HCT116 (cell line): ENCODE measurements around the gene RABGGTA. TPM values are rescaled to one million over a fixed set of nuclear protein-coding genes. Genes with fewer than 3 reads are reported as not detected.
A peak's percentile ranks its signal among the peaks of the same experiment; 100 is the strongest.

Experiments
- ATAC-seq: fragments of 200-7000 bp; cut with Tn5 transposase; 2 replicates; pipeline ENCODE4 v1.9.1; 2020; ENCODE audit warnings: mild to moderate bottlenecking, moderate library complexity
- BruUV-seq: library from RNA; stranded (reverse); fragments of 400-500 nt; replicated peaks from 2 replicates; lab custom pipeline; 2021; lab: Mats Ljungman, UMichigan
- CTCF ChIA-PET: fragments of 300-600 bp; sonication (Branson Sonifier 250); formaldehyde crosslinking; loops from one replicate; lab custom pipeline; 2021; ENCODE audit warnings: antibody characterized with exemption; lab: Charles Lee
- POLR2A ChIA-PET: fragments of 300-600, 350-600 bp; sonication (Branson Sonifier 250); formaldehyde crosslinking; loops from one replicate; lab custom pipeline; 2021; ENCODE audit warnings: antibody characterized with exemption; lab: Charles Lee
- RAD21 ChIA-PET, 2 experiments: fragments of 300-600 bp; sonication (Branson Sonifier 250); formaldehyde crosslinking; loops; one replicate each; lab custom pipeline; 2023; ENCODE audit warnings: low total read pairs in 2 of 2; ENCODE audit not compliant: uncharacterized antibody in 2 of 2, unreplicated experiment in 2 of 2, low non-redundant PET in 1 of 2; lab: Charles Lee
- DNase-seq: peaks from one replicate; pipeline ENCODE4 v3.0.0-alpha.2; 2010; ENCODE audit warnings: low read depth, low spot score
- H2AFZ ChIP-seq: fragments of 200-600 bp; shearing (Covaris generic), sonication (generic); 2 replicates; pipeline ENCODE4 v1.6.1; 2017; ENCODE audit warnings: low read depth, mixed run types, mixed read lengths, antibody characterized with exemption, low read length; ENCODE audit not compliant: poor library complexity, severe bottlenecking
- H3K27ac ChIP-seq: 2 replicates; pipeline ENCODE4 v1.5.1; 2012; ENCODE audit warnings: low read depth, low read length
- H3K27me3 ChIP-seq: fragments of 200-600 bp; sonication (generic); 2 replicates; pipeline ENCODE4 v1.6.1; 2016; ENCODE audit warnings: mixed run types, low read length, mixed read lengths; ENCODE audit not compliant: insufficient read depth
- H3K36me3 ChIP-seq, 2 experiments: fragments of 200-500 bp in 1 of 2; fragments of 200-600 bp in 1 of 2; sonication (Bioruptor generic) in 1 of 2; sonication (generic) in 1 of 2; 2 replicates each; pipeline versions ENCODE4 v1.5.1 to v1.6.1; 2014 to 2016; ENCODE audit warnings: low read length in 2 of 2, inconsistent platforms in 1 of 2, mixed read lengths in 1 of 2, mixed run types in 1 of 2; ENCODE audit not compliant: insufficient read depth in 2 of 2, control insufficient read depth in 1 of 2
- H3K4me1 ChIP-seq, 2 experiments: fragments of 200-600 bp in 1 of 2; sonication (generic) in 1 of 2; 2 replicates each; pipeline versions ENCODE4 v1.5.1 to v1.6.1; 2012 to 2017; ENCODE audit warnings: low read length in 2 of 2, inconsistent platforms in 1 of 2, mild to moderate bottlenecking in 1 of 2, mixed read lengths in 1 of 2, mixed run types in 1 of 2, moderate library complexity in 1 of 2; ENCODE audit not compliant: insufficient read depth in 2 of 2, control insufficient read depth in 1 of 2
- H3K4me2 ChIP-seq: fragments of 200-600 bp; sonication (generic); 2 replicates; pipeline ENCODE4 v1.6.1; 2017; ENCODE audit warnings: mixed run types, low read length, mixed read lengths
- H3K4me3 ChIP-seq, 2 experiments: fragments of 200-600 bp in 1 of 2; sonication (generic) in 1 of 2; replicated peaks in 1 of 2; 2 replicates each; pipeline ENCODE4 v1.5.1; 2011 to 2016; ENCODE audit warnings: low read length in 2 of 2, control low read depth in 1 of 2, low read depth in 1 of 2, mild to moderate bottlenecking in 1 of 2, mixed read lengths in 1 of 2, mixed run types in 1 of 2
- H3K79me2 ChIP-seq: fragments of 200-600 bp; sonication (generic); 2 replicates; pipeline ENCODE4 v1.6.1; 2017; ENCODE audit warnings: mild to moderate bottlenecking, mixed run types, low read length, moderate library complexity, mixed read lengths; ENCODE audit not compliant: insufficient read depth
- H3K9ac ChIP-seq: fragments of 200-600 bp; sonication (generic); 2 replicates; pipeline ENCODE4 v1.6.1; 2016; ENCODE audit warnings: low read length, mixed read lengths
- H3K9me2 ChIP-seq: fragments of 200-600 bp; sonication (generic), shearing (Covaris generic); 2 replicates; pipeline ENCODE4 v1.6.1; 2017; ENCODE audit warnings: mixed run types, mild to moderate bottlenecking, moderate library complexity; ENCODE audit not compliant: insufficient read depth
- H3K9me3 ChIP-seq, 2 experiments: fragments of 200-500 bp in 1 of 2; fragments of 200-600 bp in 1 of 2; sonication (Bioruptor generic) in 1 of 2; sonication (generic) in 1 of 2; 2 replicates each; pipeline ENCODE4 v1.6.1; 2014 to 2017; ENCODE audit warnings: low read length in 2 of 2, mixed read lengths in 2 of 2, inconsistent platforms in 1 of 2, low read depth in 1 of 2, mild to moderate bottlenecking in 1 of 2, mixed run types in 1 of 2, moderate library complexity in 1 of 2; ENCODE audit not compliant: control insufficient read depth in 1 of 2, insufficient read depth in 1 of 2
- H4K20me1 ChIP-seq: fragments of 200-600 bp; sonication (generic), shearing (Covaris generic); 2 replicates; pipeline ENCODE4 v1.6.1; 2017; ENCODE audit warnings: mixed run types, mild to moderate bottlenecking, moderate library complexity; ENCODE audit not compliant: insufficient read depth
- ATF3 ChIP-seq: IDR thresholded peaks from 2 replicates; pipeline ENCODE4 v1.6.1; 2012
- CEBPB ChIP-seq: IDR thresholded peaks from 2 replicates; pipeline ENCODE4 v1.6.1; 2012; ENCODE audit warnings: low read depth
- CTCF ChIP-seq, 3 experiments: fragments of 200-600 bp in 1 of 3; sonication (generic) in 1 of 3; IDR thresholded peaks in 2 of 3; conservative IDR thresholded peaks in 1 of 3; 2 replicates each; pipeline ENCODE4 v1.5.1; 2012 to 2017; ENCODE audit warnings: low read depth in 2 of 3, low read length in 2 of 3, antibody characterized with exemption in 1 of 3, borderline replicate concordance in 1 of 3, control low read depth in 1 of 3, mild to moderate bottlenecking in 1 of 3, mixed read lengths in 1 of 3, mixed run types in 1 of 3, moderate library complexity in 1 of 3; ENCODE audit not compliant: insufficient read depth in 1 of 3
- ELF1 ChIP-seq: IDR thresholded peaks from 2 replicates; pipeline ENCODE4 v1.6.1; 2012; ENCODE audit warnings: low read depth, borderline replicate concordance
- EZH2 ChIP-seq: fragments of 200-600 bp; sonication (generic); IDR thresholded peaks from 2 replicates; pipeline ENCODE4 v1.6.1; 2017; ENCODE audit warnings: antibody characterized with exemption, mixed run types
- EZH2phosphoT487 ChIP-seq: fragments of 200-600 bp; IDR thresholded peaks from 2 replicates; pipeline ENCODE4 v1.6.1; 2018; ENCODE audit warnings: antibody characterized with exemption, borderline replicate concordance
- FOSL1 ChIP-seq: IDR thresholded peaks from 2 replicates; pipeline ENCODE4 v1.6.1; 2012; ENCODE audit warnings: low read depth
- JUND ChIP-seq: IDR thresholded peaks from 2 replicates; pipeline ENCODE4 v1.6.1; 2012
- MAX ChIP-seq: IDR thresholded peaks from 2 replicates; pipeline ENCODE4 v1.6.1; 2012
- POLR2A ChIP-seq: IDR thresholded peaks from 2 replicates; pipeline ENCODE4 v1.7.0; 2011; ENCODE audit warnings: borderline replicate concordance; ENCODE audit not compliant: insufficient read depth, insufficient read length; ENCODE audit errors: extremely low read depth
- POLR2AphosphoS5 ChIP-seq: IDR thresholded peaks from 2 replicates; pipeline ENCODE4 v1.6.1; 2011; ENCODE audit warnings: mild to moderate bottlenecking, low read depth, low read length, moderate library complexity
- REST ChIP-seq: IDR thresholded peaks from 2 replicates; pipeline ENCODE4 v1.6.1; 2012; ENCODE audit warnings: low read depth
- SIN3A ChIP-seq: IDR thresholded peaks from 2 replicates; pipeline ENCODE4 v1.6.1; 2012; ENCODE audit warnings: low read depth
- SP1 ChIP-seq: IDR thresholded peaks from 2 replicates; pipeline ENCODE4 v1.6.1; 2012; ENCODE audit warnings: low read depth
- SRF ChIP-seq: IDR thresholded peaks from 2 replicates; pipeline ENCODE4 v1.6.1; 2012; ENCODE audit warnings: low read depth
- TCF7L2 ChIP-seq: IDR thresholded peaks from 2 replicates; pipeline ENCODE4 v1.7.0; 2011; ENCODE audit warnings: borderline replicate concordance, inconsistent platforms; ENCODE audit not compliant: insufficient read depth, insufficient read length; ENCODE audit errors: extremely low read depth
- YY1 ChIP-seq: IDR thresholded peaks from 2 replicates; pipeline ENCODE4 v1.6.1; 2011; ENCODE audit warnings: low read length, low read depth, moderate library complexity, mild to moderate bottlenecking; ENCODE audit not compliant: insufficient replicate concordance; ENCODE audit errors: extremely low read depth
- ZFX ChIP-seq: fragments of 450-650 bp; IDR thresholded peaks from 2 replicates; pipeline ENCODE4 v1.6.1; 2017
- intact Hi-C: fragments of 100-400 bp; cut with micrococcal nuclease; formaldehyde crosslinking; loops from 2 replicates; pipeline ENCODE4 v1.10.0; 2022
- total RNA-seq: library from RNA; stranded (reverse); gene quantifications from one replicate; pipeline ENCODE4 v1.2.1, GENCODE V29; 2021; ENCODE audit not compliant: unreplicated experiment

RABGGTA gene
- total RNA-seq, 1 experiment from 2014 or later: 40.8 TPM

- peak; percentile 84 for TF ChIP-seq MAX
- TF ChIP-seq, all 23 proteins: peak for 9
These were observed 28.1 kb upstream of the RABGGTA start, which contains the start of the genes DHRS1 and NOP9 (continued) for GRCh38 chr14:24299255-24300191.

- Histone ChIP-seq H3K9me3 (no peaks in the 10 kb centered on the region), H3K9me2 (no peaks in the 10 kb centered on the region), H4K20me1 (no peaks in the 10 kb centered on the region), H3K79me2 (peaks cover 28% of the 10 kb centered on the region), H3K27ac (peak overlapping the region; percentile 77), H3K4me1 (peaks cover 17 to 31% of the 10 kb centered on the region in 2 experiments), H2AFZ (no peak overlapping the region), H3K27me3 (no peaks in the 10 kb centered on the region), H3K4me2 (peak overlapping the region; percentile 95), H3K4me3 (peak overlapping the region; percentile 66 to 80), H3K9ac (peak overlapping the region; percentile 79), H3K36me3 (peaks cover 27 to 34% of the 10 kb centered on the region in 2 experiments)
- POLR2A ChIA-PET: interaction anchor here (0.8 to 3.7 kb wide), 4 partner anchors 9 to 85 kb away, joined by 3 to 30 read pairs (median 6); partner anchors contain the start of genes CHMP4A, RABGGTA and TINF2
- RAD21 ChIA-PET: interaction anchor here in 1 of 2 experiments (1.2 to 1.8 kb wide), 2 partner anchors 56 to 133 kb away, joined by 4 to 9 read pairs; partner anchors contain the start of gene TINF2
- CTCF ChIA-PET: interaction anchor here (0.6 to 4.7 kb wide), 9 partner anchors 8 to 667 kb away, joined by 3 to 71 read pairs (median 4); partner anchors contain the start of genes CIDEB, MDP1, RABGGTA and TINF2
- intact Hi-C loops: loop anchor here (5.0 to 10.0 kb wide), 3 partner anchors 242 to 314 kb away; partner anchors contain the start of gene DHRS4L2
- DNase-seq (peak; percentile 24), ATAC-seq (peak; percentile 45)
- BruUV-seq: no TSS peak
- TF ChIP-seq EZH2 (no peak), SP1 (no peak), ZFX (no peak), CEBPB (no peak), FOSL1 (no peak), POLR2A (no peak), POLR2AphosphoS5 (no peak), ATF3 (no peak), REST (no peak), SIN3A (no peak), JUND (no peak), TCF7L2 (no peak), EZH2phosphoT487 (no peak), SRF (no peak), ELF1 (no peak), CTCF (IDR thresholded peaks at IDR 0.05 in 2 of 3, conservative IDR thresholded peaks at IDR 0.05 in 1 of 3; ENCODE audit: borderline replicate concordance in 1 of 3, insufficient read depth in 1 of 3, low read depth in 2 of 3, low read length in 2 of 3) (no peak), YY1 (no peak), MAX (no peak)
These were observed 27.5 kb upstream of the RABGGTA start for GRCh38 chr14:24298892-24299254.
